Stimulated activated CD4-positive, alpha-beta T cell treated with anti-CD3 and anti-CD28 coated beads, TNF-alpha, amount 100 ng/mL, for 24 hours (primary cell): ENCODE measurements around the gene ADGRG6.
"Not testable (repeated sequence)": the region's sequence is repeated elsewhere in the genome, so short reads cannot be mapped to it uniquely, and the experiment has no call there.

Experiments
- DNase-seq, 3 experiments: peaks; one replicate each; pipeline ENCODE4 v3.0.0-alpha.2; 2020; ENCODE audit warnings: low read depth in 3 of 3

ADGRG6 gene

DNA sequence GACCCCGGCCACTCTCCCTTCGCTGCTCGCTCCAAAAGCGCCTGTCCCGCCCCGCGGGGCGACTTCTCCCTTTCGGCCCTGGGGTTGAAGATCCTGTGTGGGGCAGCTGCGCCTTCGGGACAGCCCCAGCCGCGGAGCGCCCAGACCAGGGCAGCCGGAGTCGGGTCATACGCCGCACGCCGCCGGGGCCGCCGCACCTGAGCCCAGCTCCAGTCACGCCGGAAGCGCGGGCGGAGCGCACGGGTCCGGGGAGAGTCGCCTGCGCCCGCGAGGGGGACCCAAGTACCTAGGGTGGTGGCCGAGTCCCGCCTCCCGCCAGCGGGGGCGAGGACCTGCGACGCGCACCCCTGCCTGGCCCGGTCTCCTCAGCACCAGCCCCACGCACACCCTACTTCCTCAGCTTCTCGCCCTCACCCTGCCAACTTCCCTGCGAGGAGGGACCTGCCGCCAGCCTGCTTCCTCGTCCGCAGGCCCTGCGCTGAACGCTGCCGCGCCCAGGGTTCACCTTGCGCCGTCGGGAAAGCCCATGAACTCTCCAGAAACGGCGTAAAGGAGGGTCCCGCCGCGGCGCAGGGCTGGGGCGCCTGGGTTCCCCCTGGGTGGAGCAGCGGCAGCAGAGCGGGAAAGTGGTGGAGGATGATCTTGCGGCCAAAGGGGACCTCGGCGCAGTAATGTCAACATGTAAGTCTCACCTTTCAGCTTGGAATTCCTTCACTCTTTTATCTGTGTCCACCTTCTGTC is at the start of gene ADGRG6:
Gene ADGRG6 (plus strand): TSS at position 357 of the 741 bp plus-strand sequence. CDS start 323 bp downstream, at position 680.
- peak in 2 of 3 experiments; percentile 9 to 53 for DNase-seq

DNA sequence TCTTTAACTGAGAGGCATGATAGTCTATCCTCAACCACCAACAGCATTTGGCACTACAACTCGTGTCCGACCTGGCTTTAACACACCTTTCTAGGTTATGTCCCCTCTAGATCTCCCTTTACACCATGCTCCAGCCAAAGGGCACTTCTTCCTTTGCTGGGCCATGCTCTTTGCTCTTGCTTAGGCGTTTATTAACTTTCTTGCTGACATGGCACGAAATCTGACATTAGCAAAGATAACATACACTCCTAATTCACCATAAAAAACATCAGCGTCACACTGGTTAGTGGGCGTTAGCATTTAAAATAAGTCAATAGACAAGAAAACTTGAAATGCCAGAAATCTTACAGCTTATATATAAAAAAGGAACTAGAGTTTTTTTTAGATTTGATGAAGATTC is 47.3 kb upstream of the ADGRG6 start:
- DNase-seq: no peak

DNA sequence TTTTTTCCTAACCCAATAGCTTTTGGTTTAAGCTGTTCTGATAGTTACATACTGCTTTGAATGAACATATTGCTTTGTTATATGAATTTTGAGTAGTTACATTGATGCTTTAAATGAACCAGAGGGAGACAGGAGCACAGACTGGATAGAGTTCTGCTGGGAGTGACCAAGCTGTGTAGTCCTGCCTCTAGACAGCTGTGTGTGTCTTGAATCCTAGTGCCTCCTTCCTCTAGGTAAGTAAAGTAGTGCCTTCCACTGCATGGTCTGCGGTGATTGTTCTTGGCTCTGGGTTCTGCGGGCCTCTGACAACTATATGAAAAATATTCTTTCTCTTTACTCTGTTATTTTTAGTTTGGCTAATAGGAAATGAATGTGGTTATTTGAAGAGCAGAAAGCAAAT is 46.0 kb upstream of the ADGRG6 start:
- DNase-seq: no peak

DNA sequence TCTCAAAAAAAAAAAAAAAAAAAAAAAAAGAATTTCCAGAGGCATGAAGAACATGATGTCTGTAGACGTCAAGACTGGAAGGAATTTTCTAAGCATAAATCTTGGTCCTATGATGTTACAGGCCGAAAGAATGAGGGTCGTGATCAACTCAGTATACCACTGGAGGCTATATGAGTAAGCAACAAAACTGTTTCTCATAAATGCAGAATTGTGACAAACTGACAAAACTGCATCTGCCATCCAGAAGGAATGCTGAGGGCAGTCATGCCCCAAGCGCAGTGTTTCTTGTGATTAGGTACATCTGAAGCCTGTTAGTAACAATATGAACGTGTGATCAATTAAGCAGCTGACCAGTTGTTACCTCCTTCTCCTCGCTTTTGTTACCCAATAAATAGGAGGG is 43.5 kb upstream of the ADGRG6 start:
- DNase-seq: no peak

DNA sequence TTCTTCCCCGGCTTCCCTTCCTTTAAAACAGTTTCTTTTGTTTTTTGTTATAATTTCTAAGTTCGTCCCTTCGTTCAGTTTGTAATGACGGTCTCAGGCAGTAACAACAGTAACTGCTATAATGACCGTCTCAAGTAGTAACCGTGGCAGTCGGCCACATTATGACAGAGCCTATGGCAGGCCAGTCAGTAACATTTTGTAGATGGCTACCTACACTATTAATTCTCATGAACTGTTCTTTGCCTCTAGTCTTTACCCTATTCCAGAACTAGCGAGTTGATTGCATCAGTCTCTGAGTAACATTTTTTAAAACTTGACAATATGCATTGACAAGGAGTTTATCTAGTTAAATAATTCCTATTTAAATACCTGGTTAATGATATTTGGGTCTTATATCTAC is 43.0 kb upstream of the ADGRG6 start:
- no peak for DNase-seq

DNA sequence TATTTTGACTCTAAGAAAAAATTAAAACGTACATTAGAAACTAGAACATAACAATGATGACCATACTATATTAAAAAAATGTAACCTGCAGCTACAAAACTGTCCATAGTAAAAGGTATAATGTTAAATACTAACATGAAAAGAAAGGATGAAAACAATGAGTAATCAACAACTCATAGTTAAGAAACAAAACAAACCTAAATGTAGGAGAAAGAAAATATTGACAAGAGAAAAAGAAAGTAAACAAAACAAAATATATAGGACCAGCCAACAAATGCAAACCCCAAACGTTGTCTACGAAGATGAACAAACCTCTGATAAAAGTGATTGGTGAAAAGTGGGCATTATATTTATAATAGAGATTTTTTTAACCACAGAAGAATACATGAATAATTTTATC is 41.1 kb upstream of the ADGRG6 start:
- DNase-seq: no peak

DNA sequence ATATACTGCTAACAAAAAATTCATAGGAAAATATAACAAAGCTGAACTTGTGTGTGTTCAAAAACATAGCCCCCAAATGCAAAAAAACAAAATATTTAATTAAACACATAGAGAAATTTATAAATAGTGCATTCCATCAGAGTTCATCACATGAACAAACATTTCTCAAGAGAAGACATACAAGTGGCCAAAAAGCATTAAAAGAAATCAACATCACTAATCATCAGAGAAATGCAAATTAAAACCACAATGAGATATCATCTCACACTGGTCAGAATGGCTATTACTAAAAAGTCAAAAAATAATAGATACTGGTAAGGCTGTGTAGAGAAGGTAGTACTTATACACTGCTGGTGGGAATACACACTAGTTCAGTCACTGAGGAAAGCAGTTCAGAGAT is 39.6 kb upstream of the ADGRG6 start:
- no peak for DNase-seq

DNA sequence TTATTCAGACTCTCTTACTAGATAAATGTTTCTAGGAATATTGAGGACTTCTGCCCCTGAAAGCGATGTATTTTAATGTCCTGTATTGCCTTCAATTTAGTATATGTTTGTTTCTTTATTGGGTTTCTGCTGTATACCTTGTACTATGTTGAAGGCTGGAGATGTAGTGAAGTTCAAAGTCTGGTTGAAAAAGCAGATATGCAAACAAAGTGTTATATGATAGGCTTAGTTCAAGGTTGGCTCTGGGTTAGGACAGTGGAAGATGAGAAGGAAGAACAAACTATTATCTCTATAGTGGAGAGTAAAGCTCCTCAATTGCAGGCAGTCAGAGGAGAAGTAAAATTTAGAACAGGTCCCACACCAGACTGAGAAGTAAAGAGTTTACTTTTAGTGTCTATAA is 36.3 kb upstream of the ADGRG6 start:
- DNase-seq: no peak

DNA sequence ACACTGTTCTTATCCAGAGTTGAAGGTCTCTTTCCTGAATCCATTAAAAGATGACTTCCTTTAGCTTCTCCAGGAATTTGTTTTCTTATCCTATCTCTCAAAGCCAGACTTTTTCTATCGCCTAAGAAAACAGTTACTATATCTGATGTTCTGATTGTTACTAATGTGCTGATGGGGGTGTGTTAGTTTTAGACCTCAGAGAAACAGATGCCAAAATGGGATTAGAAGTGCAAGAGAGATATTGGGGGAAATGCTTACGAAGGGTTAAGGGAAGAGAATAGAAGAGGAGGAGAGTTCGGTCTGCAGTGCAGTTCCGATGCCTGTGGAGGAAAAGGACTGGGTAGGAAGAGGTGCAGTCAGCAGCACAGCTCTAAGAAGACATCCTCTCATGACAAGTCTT is 35.7 kb upstream of the ADGRG6 start:
- DNase-seq: no peak

DNA sequence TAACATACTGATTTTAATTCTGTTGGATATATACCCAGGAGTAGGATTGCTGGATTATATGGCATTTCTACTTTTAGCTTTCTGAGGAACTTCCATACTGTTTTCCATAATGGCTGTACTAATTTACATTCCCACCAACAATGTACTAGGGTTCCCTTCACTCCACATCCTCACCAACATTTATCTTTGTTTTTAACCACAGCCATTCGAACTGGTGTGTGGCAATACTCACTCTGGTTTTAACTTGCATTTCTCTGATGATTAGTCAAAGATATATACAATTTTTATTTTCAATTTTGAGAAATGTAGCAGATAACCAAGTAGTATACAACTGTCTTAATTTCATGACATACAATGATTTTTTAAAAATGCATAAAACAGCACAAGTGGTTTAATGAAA is 30.3 kb upstream of the ADGRG6 start:
- DNase-seq: no peak

DNA sequence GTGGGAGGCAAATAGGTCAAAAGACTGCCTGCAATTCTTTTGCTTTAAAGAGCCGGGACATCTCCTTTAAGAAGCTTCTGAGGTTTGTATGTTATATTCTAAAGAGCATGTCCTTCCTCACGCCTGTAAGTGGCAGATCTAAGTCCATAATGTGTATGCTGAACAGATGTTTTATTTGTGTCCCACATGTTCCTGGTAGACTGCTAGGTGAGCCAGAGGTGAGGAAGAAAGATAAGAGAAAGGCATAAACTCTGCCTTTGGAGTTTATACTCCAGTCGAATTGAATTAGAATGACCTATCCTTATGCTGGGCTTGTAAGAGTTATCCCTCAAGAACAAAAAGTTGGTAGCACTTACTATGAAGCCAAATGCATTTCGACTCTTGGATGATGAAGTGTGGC is 27.2 kb upstream of the ADGRG6 start:
- DNase-seq: no peak

DNA sequence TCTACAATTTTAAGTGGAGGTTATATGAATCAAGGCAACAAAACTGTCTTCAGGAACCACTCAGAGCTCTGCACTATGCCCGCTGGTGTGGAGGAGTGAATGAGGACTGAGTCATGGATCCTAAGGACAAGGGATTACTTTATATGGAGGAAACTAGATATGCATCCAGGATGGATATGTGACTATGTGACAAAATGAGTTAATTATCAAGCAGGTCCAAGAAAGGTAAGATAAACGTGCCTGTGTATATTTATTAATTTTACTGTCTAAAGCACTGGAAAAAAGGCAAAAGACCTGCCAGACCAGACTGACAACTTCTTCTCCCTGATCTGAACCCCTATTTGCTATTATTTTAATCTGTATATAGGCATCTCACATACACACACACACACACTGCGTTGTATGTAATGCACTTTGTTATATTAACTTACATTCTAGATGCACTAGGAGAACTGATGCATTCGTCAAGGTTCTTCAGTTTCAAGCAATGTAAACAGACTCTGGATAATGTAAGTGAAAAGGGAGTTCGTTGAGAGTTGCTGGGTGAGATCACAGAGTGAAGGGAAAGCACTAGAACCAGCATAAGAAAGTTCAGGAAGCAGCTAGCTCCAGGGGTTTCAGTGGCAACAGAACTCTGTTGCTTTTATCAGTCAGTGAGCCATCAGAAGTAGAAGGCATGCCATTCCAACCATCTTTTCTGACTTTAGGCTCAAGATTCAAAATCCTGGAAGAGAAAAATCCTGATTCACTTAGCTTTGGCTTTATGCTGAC is 26.4 kb upstream of the ADGRG6 start:
- DNase-seq: no peak

DNA sequence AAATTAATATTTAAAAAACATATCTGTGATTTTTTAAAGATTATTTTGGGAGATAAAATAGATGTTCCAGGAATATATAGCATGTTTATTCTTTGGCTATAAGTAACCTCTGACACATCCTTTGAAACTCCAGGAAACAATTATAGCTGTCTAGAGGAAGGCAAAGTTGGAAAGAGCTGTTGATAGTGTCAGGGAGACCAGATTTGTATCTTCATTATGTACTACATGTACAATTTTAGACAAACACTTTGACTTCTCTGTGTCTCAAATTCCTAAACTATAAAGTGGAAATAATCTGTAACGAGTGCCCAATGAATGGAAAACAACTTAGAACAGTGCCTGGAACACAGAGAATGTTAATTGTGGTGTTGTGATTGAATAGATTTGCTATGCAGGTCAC is 25.6 kb upstream of the ADGRG6 start:
- no peak for DNase-seq

DNA sequence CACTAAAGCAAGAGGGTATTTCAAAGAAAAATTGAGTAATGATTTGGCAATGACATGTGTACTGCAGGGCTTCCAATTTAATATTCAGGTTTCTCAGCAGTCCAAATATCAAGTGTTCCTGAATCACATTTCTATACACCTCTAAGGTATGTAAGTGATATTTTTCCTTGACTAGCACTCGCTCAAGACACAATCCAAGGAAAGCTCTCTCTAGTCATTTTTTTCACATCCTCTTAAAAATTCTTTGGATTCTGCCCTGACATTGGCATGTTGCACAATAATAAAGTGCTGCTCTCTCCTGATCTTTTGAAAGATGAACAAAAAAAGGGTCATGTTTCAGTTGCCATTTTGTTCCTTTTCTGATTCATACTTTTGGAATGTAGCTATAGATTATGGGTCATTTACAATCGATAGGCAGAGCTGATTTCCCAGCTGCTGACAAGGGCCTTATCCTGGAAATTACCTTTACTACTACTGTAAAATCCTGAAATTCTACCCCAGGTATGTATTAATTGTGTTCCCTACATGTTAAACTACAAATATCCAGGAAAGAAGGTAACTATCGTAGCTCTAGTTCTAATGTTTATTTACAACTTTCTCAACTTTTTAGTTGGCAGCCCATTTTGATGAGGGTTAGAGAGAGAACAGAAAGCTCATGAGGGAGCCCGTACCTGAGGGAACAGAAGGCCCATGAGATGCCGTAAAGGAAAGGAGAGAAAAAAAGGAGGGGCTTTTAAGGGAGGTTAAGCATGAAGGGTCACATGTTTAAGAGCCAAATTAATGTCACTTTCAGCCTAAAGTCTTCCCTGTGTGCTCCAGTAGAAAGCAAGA is 22.2 kb upstream of the ADGRG6 start:
- DNase-seq: no peak

DNA sequence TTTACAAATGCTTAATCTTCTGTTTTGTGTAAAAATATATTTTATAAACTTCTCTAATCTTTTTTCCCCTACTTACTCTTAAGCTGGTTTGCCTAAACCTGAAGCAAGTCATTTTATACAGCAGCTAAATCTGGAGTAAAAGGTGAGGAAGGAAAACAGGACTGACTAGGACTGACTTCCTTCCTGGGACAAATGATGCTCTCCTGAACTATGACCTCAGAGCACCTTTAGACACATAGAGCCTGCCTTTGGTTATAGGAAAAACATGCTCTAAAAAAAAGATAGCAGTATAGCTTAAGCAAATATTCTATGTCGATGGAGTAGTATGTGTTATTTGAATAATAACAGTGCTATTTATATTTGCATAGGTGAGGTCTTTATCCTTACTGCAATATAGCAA is 21.5 kb upstream of the ADGRG6 start:
- DNase-seq: no peak

DNA sequence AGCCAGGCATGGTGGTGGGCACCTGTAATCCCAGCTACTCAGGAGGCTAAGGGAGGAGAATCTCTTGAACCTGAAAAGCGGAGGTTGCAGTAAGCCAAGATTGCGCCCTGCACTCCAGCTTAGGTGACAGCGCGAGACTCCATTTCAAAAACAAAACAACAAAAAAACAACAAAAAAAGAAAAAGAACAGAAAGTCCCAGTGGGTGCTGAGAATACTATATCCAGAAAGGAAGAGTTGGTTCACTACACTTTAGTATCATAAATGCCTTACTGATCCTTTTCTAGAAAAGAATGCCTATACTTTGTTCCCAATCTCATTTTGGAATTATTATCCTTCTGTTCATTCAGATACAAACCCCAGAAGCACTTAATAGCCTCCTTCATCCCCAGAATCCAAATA is 20.9 kb upstream of the ADGRG6 start:
- no peak for DNase-seq

DNA sequence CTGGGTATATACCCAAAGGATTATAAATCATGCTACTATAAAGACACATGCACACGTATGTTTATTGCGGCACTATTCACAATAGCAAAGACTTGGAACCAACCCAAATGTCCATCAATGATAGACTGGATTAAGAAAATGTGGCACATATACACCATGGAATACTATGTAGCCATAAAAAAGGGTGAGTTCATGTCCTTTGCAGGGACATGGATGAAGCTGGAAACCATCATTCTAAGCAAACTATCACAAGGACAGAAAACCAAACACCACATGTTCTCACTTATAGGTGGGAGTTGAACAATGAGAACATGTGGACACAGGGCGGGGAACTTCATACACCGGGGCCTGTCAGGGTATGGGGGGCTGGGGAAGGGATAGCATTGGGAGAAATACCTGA is 18.7 kb upstream of the ADGRG6 start:
- DNase-seq: not testable (repeated sequence)

DNA sequence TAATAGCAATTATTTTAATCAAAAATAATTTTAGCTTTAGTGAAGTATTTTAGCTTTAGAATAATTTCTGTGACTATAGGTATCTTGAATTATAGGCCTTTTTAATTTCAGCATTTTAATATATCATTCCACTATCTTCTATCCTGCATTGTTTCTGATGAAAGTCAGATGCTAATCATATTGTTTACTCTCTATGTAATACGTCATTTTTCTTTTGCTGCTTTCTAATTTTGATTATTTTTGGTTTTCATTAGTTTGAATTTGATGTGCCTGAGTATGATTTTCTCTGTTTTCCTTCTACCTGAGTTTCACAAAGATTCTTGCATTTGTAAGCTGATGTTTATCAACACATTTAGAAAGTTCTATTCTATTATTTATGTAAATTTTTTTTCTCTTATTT is 17.4 kb upstream of the ADGRG6 start:
- DNase-seq: no peak

DNA sequence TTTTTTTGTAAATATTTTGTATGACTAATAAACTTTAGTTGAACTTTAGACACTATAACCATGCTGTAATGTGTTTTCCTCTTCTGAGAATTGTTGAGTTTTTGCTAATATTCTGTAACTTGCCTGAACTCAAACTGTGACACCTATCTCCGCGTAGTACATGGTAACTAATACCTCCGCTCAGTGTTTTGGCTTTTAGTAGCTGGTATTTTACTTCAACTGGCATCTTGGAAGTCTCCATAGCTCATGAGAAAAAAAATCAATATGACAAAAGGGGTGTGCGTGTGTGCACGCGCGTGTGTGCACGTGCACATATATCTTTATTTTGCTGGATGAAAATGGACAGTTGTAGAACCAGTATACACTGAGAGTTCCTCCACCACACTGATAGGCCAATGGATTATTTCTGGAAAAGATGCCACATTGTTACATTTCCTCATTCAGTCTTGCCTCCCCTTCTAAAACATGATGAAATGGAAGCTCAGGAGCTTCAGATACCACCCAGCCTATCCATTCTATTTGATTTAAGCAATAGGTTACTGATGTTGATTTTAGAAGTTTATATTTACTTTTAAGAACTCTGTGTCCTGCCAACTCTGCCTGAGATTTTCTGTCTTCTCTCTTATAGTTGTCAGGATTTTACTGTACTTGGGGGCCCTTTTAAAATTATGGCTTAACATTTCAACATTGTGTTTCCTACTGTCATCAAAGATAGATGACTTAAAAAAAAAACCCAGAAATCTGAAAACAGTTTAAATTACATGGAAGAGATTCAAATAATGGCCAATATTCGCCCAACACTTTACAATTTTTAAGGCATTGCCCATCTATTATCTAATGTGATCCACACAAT is 16.3 kb upstream of the ADGRG6 start:
- DNase-seq: no peak

DNA sequence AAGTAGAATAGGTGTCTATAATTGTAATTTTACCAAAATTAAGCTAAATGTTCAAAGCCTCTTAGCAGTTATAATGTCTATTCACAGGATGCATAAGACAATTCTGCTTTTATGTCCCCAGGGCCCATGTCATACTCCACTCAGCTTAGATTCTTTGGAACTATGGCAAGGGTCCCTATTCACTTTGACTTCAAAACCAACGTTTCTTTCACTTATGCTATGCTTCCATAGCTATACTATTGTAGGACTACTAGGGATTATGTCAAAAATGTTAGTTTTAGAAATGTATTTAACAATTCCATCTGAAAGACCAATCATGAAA is 15.8 kb upstream of the ADGRG6 start:
- no peak for DNase-seq

DNA sequence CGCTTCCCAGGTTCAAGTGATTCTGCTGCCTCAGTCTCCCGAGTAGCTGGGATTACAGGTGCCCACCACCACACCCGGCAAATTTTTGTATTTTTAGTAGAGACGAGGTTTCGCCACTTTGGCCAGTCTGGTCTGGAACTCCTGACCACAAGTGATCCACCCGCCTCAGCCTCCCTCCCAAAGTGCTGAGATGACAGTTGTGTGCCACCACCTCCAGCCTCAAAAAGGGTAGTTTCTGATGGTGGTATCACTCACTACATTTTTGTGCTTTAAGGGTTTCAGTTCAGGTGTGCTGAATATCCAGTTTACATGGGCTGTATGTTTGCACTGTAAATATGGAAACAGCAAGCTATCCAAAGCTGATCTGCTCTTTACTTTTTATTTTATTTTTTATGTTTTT is 12.1 kb upstream of the ADGRG6 start:
- DNase-seq: no peak

DNA sequence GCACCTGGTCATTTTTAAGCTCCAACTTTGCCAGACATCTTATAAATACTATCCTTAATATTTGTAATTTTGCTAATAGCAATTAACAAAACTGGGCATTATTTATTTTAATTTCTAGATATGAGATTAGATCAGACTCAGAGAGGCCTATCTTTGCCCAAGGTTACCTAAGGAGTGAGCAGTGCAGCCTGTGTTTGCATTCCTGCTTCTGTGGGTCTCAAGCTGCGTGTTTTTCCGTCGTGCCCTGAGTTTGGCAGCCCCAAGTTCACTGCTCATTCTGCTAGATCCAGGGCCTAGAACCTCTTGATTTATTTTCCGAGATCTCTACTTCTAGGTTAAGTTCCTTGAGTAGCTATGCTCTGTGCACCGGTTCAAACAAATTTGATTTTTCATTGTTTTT is 11.0 kb upstream of the ADGRG6 start:
- no peak for DNase-seq
